HG03108 (cell line): ENCODE measurements around the gene SRGAP3.

ENCODE experiments used
- ATAC-seq: cut with Tn5 transposase; IDR thresholded peaks from one replicate; pipeline ENCODE4 v1.9.1; 2021; ENCODE audit warnings: moderate library complexity; ENCODE audit not compliant: unreplicated experiment

SRGAP3 gene

DNA sequence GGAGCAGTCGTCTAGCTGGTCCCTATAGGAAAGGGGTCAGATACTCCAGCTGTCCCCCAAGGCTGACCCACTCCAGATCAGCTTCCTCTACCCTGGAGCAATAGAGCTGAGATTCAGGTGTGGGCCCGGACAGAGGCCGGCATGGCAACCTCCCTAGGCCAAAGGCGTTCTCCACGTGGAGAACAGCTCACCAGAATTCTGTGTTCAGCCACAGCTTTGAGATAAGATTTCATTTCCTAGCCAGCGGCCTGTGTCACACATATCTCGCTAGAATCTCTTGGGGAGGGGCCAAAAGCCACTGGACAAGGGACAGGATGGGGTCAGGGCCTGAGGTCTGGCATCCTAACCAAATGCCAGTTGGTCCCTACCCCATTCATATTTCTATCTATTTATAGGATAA lies 20.1 kb downstream of the SRGAP3 start:
- ATAC-seq: no peak

DNA sequence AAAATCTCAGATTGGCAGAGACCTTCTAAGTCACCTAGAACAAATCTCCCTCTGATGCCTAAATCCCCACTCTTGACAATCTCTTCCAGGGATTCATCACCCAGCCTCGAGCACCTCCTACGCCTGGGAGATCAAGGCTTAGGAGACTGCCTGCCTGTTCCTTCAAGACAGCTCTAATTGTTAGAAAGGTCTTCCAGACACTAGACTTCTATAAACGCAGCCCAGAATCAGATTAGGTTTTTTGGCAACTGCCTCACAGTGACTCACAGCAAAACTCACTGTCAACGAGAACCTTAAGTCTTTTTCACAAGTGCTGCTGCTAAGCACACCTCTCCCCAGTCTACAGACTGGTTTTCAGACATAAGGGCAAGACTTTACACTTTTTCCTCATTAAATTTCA lies 23.1 kb downstream of the SRGAP3 start:
- ATAC-seq: no peak

DNA sequence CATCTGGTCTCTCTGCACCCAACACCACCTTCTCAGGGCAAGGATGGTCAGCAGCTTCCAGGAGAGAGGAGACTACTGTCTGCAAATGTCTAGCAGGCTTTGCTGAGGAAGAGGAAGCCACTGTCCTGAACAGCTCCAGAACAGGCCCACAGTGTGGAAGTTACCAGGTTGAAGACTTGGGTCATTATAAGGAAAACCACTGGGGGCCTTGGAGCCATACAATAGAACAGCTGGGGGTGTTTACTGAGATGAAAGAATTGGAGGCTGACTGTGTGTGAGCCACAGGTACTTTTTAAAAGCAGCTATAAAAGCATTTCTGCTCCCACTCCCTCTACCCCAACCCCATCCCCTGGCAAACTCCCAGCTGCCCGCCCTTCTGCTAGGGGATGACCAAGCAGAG lies 24.2 kb downstream of the SRGAP3 start:
- ATAC-seq: no peak

DNA sequence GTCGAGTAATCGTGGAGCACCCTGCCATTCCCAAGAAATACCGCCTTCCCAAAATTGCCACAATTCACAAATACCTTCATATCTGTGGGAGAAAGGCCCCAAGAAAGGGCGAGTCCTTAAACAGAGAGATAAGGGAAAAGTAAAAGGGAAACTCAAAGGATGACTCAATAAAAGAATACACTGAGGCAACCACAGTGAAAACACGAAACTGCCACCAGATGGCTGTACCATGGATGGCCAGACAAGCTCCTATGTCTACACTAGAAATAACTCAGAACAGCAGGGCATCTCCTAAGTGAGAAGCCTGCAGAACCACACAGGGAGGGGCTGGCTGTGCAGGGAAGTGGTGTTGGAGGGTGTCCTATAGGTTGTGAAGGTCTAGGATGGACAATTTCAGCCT lies 25.0 kb downstream of the SRGAP3 start:
- peak; percentile 93 for ATAC-seq

DNA sequence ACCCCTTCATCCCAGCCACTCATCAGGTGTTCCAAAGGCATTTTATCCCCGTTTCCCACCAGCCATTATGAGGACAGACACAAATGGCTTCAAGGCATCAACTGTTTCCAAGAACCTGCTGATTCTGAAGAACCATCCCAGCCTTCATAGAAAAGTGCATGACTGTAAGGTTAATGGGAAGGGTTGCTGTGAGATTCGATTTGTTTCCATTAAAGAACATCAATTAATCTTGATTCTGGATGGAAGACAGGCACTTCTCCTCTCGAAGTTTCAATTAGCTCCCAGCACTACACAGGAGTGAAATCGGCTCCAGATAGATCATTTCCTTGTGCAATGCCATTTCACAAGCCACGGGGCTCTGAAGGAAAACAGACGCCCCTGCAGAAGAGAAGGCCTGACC lies 25.8 kb downstream of the SRGAP3 start:
- no peak for ATAC-seq

DNA sequence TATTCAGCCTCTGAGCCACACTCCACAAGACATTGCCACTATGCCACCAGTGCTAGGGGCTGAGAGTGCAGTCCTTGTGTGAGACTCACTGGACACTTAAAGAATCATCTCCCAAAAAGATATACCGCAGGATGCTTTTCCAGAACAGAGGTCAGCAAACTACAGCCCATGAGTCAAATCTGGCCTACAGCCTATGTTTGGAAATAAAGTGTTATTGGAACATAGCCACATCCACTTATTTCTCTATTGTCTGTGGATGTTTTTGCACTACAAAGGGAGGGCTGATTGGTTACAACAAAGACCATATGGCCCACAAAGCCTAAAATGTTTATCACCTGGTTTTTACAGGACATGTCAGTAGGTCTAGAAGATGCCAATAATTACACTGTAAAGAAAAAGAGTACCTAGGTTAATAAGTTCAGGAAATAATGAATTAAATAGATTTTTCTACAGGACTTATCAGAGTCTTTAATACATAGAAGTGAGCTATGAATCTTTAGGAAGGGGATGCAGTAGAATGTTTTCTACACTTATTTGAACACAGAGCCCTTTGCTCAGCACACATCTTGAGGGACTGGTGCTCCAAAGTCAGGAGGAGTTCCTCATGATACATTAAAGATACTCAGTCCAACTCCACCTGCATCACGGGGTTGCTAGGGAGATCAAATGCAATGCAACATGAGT lies 26.3 kb downstream of the SRGAP3 start:
- no peak for ATAC-seq

DNA sequence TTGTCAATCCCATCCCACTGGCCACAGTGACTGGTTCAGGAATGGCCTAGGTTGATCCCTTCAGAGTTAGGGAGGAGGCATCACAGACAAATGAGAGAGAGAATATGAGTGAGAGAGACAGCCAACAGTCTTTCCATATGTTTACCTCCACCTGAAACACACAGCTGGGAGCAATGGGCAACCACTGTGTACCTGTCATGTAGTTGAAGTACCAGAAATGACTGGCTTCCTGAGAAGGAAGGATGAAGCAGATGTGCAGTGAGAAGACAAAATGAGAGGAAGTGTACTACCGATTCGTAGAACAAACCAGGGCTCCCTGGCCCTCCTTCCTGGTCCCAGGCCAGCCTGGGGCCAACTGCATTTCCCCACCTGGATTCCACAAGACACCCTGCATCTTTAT lies 27.4 kb downstream of the SRGAP3 start:
- ATAC-seq: no peak

DNA sequence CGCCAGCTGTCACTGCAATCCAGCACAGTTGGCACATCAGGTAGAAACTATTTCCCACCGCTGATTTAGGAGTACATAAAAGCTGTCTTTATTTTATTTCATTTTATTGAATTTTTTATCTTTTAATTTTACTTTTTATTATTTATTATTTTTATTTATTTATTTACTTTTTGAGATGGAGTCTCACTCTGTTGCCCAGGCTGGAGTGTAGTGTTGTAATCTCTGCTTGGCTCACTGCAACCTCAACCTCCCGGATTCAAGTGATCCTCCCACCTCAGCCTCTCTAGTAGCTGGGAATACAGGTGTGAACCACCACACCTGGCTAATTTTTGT lies 31.0 kb downstream of the SRGAP3 start:
- no peak for ATAC-seq

DNA sequence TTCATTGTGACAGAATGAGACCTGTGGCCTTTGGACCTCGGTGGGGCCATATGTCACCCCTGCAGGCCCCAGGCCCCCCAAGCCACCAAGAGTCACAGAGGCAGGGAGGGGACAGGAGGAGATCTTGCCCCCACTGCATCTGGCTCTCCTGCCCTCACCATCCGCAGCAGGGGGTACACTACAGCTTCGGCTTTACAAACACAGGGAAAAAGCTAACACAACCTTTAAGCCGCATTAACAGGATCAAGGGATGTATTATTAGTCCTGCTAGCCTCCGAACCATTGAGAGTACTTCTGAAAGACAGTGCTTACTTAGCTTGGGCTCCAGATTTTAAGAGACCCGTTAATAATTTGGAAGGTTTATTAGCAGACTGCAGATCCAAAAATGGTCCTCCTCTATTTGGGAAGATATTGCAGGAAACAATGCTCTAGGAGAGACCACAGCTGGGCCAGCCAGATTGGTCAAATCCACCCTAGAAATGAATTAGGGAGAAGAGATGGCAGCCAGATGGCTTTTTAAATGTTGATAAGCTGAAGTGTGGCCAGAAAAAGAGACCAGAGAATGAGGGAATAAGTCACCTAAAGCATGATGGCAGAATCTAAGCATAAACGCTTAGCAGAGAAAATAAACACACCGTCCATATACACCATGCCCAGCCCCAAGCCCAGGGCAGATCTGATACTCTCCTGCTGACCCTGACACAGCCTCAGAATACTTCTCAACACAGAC lies 31.5 kb downstream of the SRGAP3 start:
- no peak for ATAC-seq

DNA sequence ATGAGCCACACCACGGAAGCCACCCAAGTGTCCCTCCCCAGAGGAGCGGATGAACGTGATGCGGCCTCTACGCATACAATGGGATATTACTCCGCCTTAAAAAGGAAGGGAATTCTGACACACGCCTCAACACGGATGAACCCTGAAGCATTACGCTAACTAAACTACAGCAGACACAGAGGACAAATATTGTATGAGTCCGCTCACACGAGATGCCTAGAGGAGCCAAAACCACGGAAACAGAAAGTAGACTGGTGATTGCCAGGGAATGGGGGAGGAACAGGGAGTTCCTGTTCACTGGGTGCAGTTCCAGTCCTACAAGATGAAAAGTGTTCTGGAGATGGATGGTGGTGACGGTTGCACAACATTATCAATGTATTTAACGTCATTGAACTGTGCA lies 32.7 kb downstream of the SRGAP3 start:
- no peak for ATAC-seq

DNA sequence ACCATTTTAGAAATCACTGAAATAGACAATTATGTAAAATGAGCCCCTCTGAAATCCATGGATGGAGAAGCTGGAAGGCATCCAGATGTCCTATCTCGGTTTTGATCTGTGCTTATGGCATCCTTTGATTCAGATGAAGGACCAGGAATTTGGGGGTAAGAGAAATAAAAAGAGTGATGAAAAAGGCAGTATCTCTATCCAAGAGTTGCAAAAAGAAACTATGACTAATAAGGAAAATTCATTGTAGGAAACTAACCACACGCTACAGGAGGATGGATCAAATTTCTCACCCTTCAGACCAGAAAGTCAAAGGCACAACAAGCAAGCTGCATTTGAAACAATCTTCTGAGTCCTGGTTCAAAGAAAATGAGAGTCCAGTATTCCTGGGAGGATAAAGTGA lies 34.8 kb downstream of the SRGAP3 start:
- no peak for ATAC-seq

DNA sequence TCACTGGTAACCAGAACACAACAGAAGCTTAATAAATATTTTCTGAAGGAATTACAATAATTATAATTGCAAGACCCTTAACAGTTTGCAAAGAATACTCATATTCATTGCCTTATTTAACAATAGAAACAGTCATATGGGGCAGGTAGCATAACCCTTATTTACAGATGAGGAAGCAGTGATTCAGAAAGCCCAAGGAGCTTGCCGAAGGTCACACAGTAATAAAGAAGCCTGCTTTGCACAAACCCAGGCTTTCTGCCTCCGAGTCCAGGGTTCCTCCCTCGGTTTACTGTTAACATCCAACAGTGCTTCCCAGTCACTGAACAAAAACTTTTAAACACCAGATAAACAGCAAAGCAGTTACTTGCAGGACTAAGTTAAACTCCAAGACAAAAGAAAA lies 35.3 kb downstream of the SRGAP3 start:
- ATAC-seq: no peak

DNA sequence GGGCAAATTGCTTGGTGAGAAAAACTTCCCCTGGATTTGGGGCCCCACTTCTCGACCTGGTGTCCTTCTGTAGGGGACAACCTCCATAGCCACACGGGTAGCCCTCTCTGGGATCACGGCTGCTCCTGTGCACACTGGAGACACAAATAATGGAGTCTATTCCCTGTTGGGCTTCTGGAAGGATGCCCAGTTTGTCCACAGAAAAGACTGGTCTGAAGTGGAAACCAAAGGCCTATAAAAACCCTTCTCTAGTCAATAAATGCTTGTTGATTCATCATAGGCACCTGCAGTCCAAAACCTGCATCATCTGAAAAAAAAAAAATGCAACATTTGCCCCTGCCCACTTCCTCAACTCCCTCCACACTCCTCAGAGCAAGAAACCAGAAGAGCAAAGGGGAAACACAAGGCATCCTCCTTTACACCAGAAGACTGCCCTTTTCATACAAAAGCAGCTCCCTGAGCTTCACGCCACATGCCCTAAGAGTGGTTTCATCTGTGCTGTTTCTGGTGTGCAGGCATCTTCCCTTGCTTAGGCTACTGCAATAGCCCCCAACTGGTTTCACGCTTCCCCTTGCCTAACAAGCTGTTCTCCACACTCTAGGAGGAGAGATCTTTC lies 36.3 kb downstream of the SRGAP3 start:
- ATAC-seq: no peak

DNA sequence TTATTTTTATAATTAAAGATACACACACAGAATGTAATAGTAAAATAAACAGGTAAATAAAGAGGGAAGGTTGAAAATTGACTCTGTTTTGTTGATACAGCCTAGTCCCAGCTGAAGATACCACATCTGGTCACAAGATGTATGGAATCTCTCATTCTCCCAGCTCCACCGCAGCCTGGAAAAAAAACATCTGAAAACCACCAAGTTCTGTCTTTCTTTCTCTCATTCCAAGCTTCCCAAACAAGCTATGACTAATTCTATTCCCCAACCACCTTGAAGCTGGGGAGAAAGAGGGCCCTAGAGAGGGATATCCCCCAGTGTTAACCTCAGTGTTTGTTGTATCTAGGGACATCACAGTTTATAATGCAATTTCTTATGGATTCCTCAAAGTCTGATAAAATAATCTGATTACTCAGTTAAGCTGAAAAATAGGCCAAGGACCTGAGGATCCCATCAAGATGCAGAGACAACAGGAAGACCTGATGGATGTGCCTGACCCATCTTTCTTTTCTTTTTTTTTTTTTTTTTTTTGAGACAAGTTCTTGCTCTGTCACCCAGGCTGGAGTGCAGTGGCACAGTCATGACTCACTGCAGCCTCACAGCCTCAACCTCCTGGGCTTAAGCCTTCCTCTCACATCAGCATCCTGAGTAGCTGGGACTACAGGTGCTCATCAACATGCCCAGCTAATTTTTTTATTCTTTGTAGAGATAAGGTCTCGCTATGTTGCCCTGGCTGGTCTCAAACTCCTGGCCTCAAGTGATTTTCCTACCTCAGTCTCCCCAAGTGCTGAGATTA lies 38.1 kb downstream of the SRGAP3 start:
- ATAC-seq: no peak

DNA sequence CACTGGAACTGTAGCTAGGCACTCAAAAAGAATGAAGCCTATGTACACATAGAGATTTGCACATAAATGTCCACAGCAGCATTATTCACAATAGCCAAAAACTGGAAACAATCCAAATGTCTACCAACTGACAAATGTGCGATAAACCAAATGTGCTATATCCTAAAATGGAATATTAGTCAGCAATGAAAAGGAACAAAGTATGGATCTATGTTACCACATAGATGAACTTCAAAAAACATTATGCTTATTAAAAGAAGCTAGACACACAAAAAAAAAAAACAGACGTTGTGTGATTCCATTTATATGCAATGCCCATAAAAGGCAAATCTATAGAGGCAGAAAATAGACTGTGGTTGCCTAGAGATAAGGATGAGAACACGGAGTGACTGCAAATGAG lies 39.7 kb downstream of the SRGAP3 start:
- ATAC-seq: no peak

DNA sequence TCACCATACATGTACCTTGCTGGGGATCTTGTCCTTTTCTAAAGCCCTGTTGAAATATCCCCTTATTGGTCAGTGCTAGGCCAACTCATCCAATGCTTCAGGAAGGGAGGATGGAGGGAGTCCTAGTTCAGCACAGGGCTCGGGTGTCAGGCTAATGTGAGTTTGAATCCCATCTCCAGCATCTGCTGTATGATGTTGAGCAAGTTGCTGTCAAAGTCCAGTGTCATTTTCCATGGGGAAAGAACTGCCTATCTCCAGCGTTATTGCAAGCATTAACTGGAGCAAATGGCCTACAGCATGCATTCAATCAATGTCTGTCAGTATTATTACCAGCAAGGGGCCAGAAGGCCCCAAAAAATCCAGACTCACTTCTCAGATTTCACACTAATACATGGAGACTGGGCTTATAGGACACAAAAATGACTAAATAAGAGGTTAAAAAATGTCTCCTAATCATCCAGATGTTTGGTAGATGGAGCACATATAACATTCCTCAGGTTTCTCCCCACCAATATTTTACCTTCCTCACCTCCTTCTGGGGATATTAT lies 40.8 kb downstream of the SRGAP3 start:
- ATAC-seq: no peak

DNA sequence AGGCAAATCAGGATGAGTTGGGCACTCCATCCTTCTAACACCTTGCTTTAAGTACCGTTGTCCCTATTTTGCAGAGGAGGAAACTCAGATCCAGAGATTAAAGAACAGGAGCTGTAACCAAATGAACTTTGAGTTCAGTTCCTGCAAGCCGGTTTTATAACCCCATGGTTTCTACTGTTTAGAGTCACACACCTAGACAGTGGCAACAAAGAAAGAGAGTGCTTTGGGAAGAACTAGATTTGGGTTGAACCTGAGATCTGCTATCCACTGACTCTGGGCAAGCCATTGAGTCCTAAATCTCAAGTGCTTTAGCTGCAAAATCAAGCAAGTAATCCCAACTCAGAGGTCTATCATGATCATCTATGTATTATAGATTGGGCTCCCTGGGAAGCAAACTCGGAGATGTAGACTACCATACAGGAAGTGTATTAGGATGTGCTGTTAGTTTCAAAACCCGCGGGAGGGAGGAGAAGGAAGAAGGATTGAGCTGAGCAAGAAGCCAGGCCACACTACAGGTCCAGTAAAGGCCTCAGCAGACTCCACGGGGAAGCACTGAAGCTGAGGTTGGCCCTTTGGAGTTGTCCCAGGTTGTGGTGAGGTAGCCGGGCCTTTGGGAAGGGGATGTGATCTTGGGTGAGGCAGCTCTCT lies 42.2 kb downstream of the SRGAP3 start:
- ATAC-seq: no peak

DNA sequence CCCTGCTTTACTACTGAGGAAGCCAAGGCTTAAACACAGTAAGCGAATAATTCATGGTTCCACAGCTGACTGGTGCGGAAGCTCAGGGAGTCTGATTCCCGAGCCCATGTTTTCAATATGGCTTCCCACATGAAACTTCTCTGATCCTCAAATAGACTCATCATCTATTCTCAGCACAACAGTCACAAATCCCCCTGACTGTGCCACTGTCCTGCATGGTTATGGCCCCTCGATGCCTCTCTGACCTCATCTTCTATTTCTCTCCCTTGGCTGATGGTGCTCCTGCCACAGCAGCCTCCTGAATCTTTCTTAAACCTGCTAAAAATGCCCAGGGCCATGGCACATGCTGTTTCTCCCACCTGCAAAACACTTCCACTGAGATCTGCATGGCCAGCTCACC lies 43.2 kb downstream of the SRGAP3 start:
- no peak for ATAC-seq

DNA sequence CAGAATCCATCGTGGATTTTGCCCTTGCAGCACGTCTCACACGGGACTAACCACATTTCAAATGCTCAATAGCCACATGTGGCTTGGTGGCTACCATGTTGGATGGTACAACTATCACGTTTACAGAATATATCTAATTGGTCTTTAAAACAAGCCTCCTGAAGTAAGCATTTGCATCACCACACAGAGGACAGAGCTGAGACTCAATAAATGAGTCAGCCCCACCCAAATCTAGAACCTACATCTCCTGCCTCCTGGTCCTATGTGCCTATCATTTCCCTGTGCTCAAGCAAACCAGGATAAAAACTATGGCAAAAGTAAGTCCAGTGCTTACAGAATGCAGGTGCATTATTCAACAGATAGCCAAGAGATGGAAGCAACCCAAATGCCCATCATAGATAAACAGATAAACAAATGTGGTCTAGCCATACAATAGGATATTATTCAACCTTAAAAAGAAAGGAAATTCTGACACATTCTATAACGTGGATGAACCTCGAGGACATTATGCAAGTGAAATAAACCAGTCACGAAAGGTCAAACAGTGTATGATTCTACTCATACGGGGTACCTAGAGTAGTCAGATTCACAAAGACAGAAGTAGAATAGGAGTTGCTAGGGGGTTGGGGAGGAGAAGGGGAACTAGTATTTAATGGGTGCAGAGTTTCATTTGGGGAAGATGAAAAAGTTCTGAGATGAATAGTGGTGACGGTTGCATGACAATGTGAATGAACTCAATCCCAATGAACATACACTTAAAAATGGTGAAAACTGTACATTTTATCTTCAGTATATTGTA lies 43.9 kb downstream of the SRGAP3 start:
- ATAC-seq: peak; percentile 58
